K562 (cell line): ENCODE data around the gene KIAA0319L. TPM values are rescaled to one million over a fixed set of nuclear protein-coding genes. Genes with fewer than 3 reads are reported as not detected.

Experiments
- ATAC-seq: fragments of 200-7000 bp; cut with Tn5 transposase; 3 replicates; pipeline ENCODE4 v1.9.1; 2020; ENCODE audit warnings: moderate library complexity
- BruUV-seq: library from RNA; stranded (reverse); fragments of 400-500 nt; replicated peaks from 2 replicates; lab custom pipeline; 2021; lab: Mats Ljungman, UMichigan
- CTCF ChIA-PET: fragments of 300-600 bp; formaldehyde crosslinking; extraction: SDS; loops from one replicate; lab custom pipeline; 2021; ENCODE audit warnings: low intra/inter-chr PET ratio; lab: Yijun Ruan, JAX
- POLR2A ChIA-PET: fragments of 300-600, 350-650 bp; sonication (Branson Sonifier 250); formaldehyde crosslinking; extraction: SDS; loops from one replicate; lab custom pipeline; 2021; ENCODE audit warnings: antibody characterized with exemption, inconsistent platforms; lab: Yijun Ruan, JAX
- DNase-seq, 4 experiments: peaks; one replicate each; pipeline versions ENCODE4 v3.0.0 to v3.0.0-alpha.2; 2011 to 2018; ENCODE audit warnings: low spot score in 3 of 4, mixed read lengths in 3 of 4; ENCODE audit errors: extremely low read depth in 1 of 4
- FAIRE-seq: peaks from 2 replicates; lab custom pipeline; 2011; peaks lifted over from hg19 to GRCh38; lab: Jason Lieb, UNC
- H2AFZ ChIP-seq: 2 replicates; pipeline ENCODE4 v1.6.0; 2011; ENCODE audit warnings: low read depth, low read length, control low read depth, inconsistent platforms
- H3K27ac ChIP-seq: fragments of 200-600 bp; 3 replicates; pipeline ENCODE4 v1.8.0; 2011; ENCODE audit warnings: low read depth, mild to moderate bottlenecking, control low read depth, inconsistent platforms, low read length, moderate library complexity, mixed read lengths; ENCODE audit errors: extremely low read depth
- H3K27me3 ChIP-seq, 2 experiments: fragments of 300-600 bp in 1 of 2; 2 replicates in 1 of 2; 3 replicates in 1 of 2; pipeline versions ENCODE4 v1.6.0 to v1.8.0; 2011; ENCODE audit warnings: inconsistent platforms in 2 of 2, low read length in 2 of 2, mild to moderate bottlenecking in 1 of 2, mixed read lengths in 1 of 2, moderate library complexity in 1 of 2; ENCODE audit not compliant: control insufficient read depth in 2 of 2, insufficient read depth in 2 of 2
- H3K36me3 ChIP-seq: fragments of 300-600 bp; 3 replicates; pipeline ENCODE4 v1.8.0; 2011; ENCODE audit warnings: mild to moderate bottlenecking, low read length, inconsistent platforms; ENCODE audit not compliant: control insufficient read depth, insufficient read depth
- H3K4me1 ChIP-seq, 2 experiments: fragments of 200-600 bp in 1 of 2; replicated peaks in 1 of 2; 2 replicates in 1 of 2; 3 replicates in 1 of 2; pipeline versions ENCODE4 v1.5.1 to v1.8.0; 2011; ENCODE audit warnings: inconsistent platforms in 2 of 2, low read length in 2 of 2, mild to moderate bottlenecking in 1 of 2, mixed read lengths in 1 of 2, moderate library complexity in 1 of 2; ENCODE audit not compliant: control insufficient read depth in 2 of 2, insufficient read depth in 2 of 2
- H3K4me2 ChIP-seq: 2 replicates; pipeline ENCODE4 v1.6.1; 2011; ENCODE audit warnings: low read length, control low read depth, inconsistent platforms, mixed read lengths; ENCODE audit not compliant: insufficient read depth
- H3K4me3 ChIP-seq: fragments of 200-600 bp; sonication (generic), shearing (Covaris generic); 2 replicates; pipeline ENCODE4 v1.5.1; 2016; ENCODE audit warnings: control low read depth, inconsistent platforms
- H3K79me2 ChIP-seq: fragments of 200-600 bp; 3 replicates; pipeline ENCODE4 v1.8.0; 2011; ENCODE audit warnings: low read length, inconsistent platforms; ENCODE audit not compliant: control insufficient read depth, insufficient read depth
- H3K9ac ChIP-seq, 2 experiments: 2 replicates each; pipeline versions ENCODE4 v1.6.0 to v1.6.1; 2011; ENCODE audit warnings: low read depth in 2 of 2, low read length in 2 of 2, control low read depth in 1 of 2, inconsistent platforms in 1 of 2, mild to moderate bottlenecking in 1 of 2, mixed read lengths in 1 of 2; ENCODE audit not compliant: insufficient read depth in 1 of 2
- H3K9me1 ChIP-seq: one replicate; pipeline ENCODE4 v1.6.0; 2011; ENCODE audit warnings: inconsistent platforms, mild to moderate bottlenecking, low read length, moderate library complexity; ENCODE audit not compliant: control insufficient read depth, insufficient read depth
- H3K9me3 ChIP-seq: replicated peaks from 2 replicates; pipeline ENCODE4 v1.5.1; 2011; ENCODE audit warnings: low read depth, low read length, inconsistent platforms; ENCODE audit not compliant: control insufficient read depth, insufficient read depth
- H4K20me1 ChIP-seq: replicated peaks from 2 replicates; pipeline ENCODE4 v1.6.1; 2011; ENCODE audit warnings: low read length, inconsistent platforms, mixed read lengths; ENCODE audit not compliant: control insufficient read depth, insufficient read depth
- CTCF ChIP-seq, 3 experiments: IDR thresholded peaks in 2 of 3; conservative IDR thresholded peaks in 1 of 3; 2 replicates each; pipeline ENCODE4 v1.5.1; 2011 to 2012; ENCODE audit warnings: low read length in 3 of 3, mild to moderate bottlenecking in 3 of 3, control low read depth in 2 of 3, improper control_type of control experiment in 1 of 3, inconsistent platforms in 1 of 3, low read depth in 1 of 3, mixed read lengths in 1 of 3, moderate library complexity in 1 of 3; ENCODE audit not compliant: insufficient read depth in 2 of 3
- NR2F6 ChIP-seq: fragments of 450-650 bp; formaldehyde crosslinking; IDR thresholded peaks from 2 replicates; pipeline ENCODE4 v1.4.0; 2020; ENCODE audit warnings: mild to moderate bottlenecking
- PBX2 ChIP-seq, 2 experiments: IDR thresholded peaks in 1 of 2; conservative IDR thresholded peaks in 1 of 2; 2 replicates each; pipeline ENCODE4 v1.6.1; 2016; ENCODE audit warnings: low read depth in 2 of 2, mild to moderate bottlenecking in 1 of 2, missing compliant biosample characterization in 1 of 2, missing genetic modification characterization in 1 of 2, moderate library complexity in 1 of 2
- XRCC4 ChIP-seq: IDR thresholded peaks from one replicate; pipeline ENCODE4 v1.6.1; 2011; ENCODE audit not compliant: insufficient read depth, insufficient read length; ENCODE audit errors: extremely low read depth
- ZNF778 ChIP-seq: fragments of 450-650 bp; formaldehyde crosslinking; IDR thresholded peaks from 2 replicates; pipeline ENCODE4 v1.4.0; 2020; ENCODE audit warnings: mild to moderate bottlenecking, moderate library complexity
- WGBS: fragments of 100-300 bp; shearing (Covaris generic); methylation state at CpG from one replicate; pipeline ENCODE4 v1.1.6; 2016; ENCODE audit warnings: low coverage, mixed read lengths; ENCODE audit not compliant: insufficient coverage; ENCODE audit errors: missing lambda C conversion rate; 5-methylcytosine and 5-hydroxymethylcytosine counted together
- in situ Hi-C: fragments of 300-500 bp; cut with MboI; formaldehyde crosslinking; loops from 4 replicates; pipeline ENCODE4 v1.15.0; 2018; ENCODE audit warnings: inconsistent platforms, mixed read lengths
- intact Hi-C: fragments of 100-400 bp; cut with micrococcal nuclease; formaldehyde crosslinking; loops from 2 replicates; pipeline ENCODE4 v1.14.2; 2022
- polyA plus RNA-seq, 8 experiments: library from polyadenylated mRNA; depleted of rRNA in 4 of 8; stranded (reverse) in 5 of 8; unstranded in 3 of 8; fragments of >200 nt; fragmentation: Nextera tagmentation in 2 of 8; fragmentation: Illumina TruSeq in 1 of 8; extraction: Ambion mirVana in 2 of 8; extraction: Trizol in 1 of 8; gene quantifications; 2 replicates each; pipeline versions ENCODE4 v1.2.1 to v1.2.3, GENCODE V29; 2011 to 2014; ENCODE audit warnings: inconsistent platforms in 1 of 8, missing spikeins in 1 of 8
- total RNA-seq, 7 experiments: library from RNA; depleted of rRNA in 6 of 7; stranded (reverse); fragments of >200 nt in 6 of 7; fragmentation: Illumina TruSeq in 2 of 7; extraction: Trizol in 2 of 7; gene quantifications; 2 replicates each; pipeline versions ENCODE4 v1.2.1 to v1.2.3, GENCODE V29; 2011 to 2021; ENCODE audit warnings: low replicate concordance in 1 of 7

The KIAA0319L gene
- total and polyA plus RNA-seq, 9 of the 15 experiments (the other 6 are each of a cell fraction or from before 2014, with no cell fraction given): 2.4 to 51.7 (median 27.4) TPM

- ATAC-seq (peak; percentile 88), FAIRE-seq (peak; percentile 98), DNase-seq (peak; percentile 85 to 92 (median 86))
- no peak overlapping the region for H3K27ac ChIP-seq
- POLR2A ChIA-PET: interaction anchor here (0.6 to 1.6 kb wide), 8 partner anchors 12 to 632 kb away, joined by 3 to 13 read pairs (median 4); no protein-coding TSS in a partner anchor
- peaks cover 23% of the 10 kb centered on the region; the same call in 1 of the 2 replicates for H4K20me1 ChIP-seq
- BruUV-seq: no TSS peak
- H3K79me2 ChIP-seq: no peaks in the 10 kb centered on the region
- 69% methylated on average over 9 of the region's 9 CpGs for WGBS
- peaks cover 55% of the 10 kb centered on the region; the same call in 2 of the 3 replicates for H3K36me3 ChIP-seq
- H3K4me3 ChIP-seq: no peak overlapping the region
- H3K9ac ChIP-seq: peak overlapping the region in 1 of 2 experiments; percentile 49; a peak in 1 of 4 replicates
- no peaks in the 10 kb centered on the region for H3K9me1 ChIP-seq
- no peaks in the 10 kb centered on the region for H3K9me3 ChIP-seq
- intact Hi-C loops (loop anchor here (1.0 to 5.0 kb wide), 2 partner anchors 113 to 362 kb away; no protein-coding TSS in a partner anchor), in situ Hi-C loops (loop anchor here (5.0 to 10.0 kb wide), 2 partner anchors 117 to 359 kb away; no protein-coding TSS in a partner anchor)
- H2AFZ ChIP-seq: no peak overlapping the region
- no peaks in the 10 kb centered on the region for H3K27me3 ChIP-seq
- CTCF ChIA-PET: interaction anchor here (0.6 to 3.1 kb wide), 7 partner anchors 18 to 778 kb away, joined by 3 to 17 read pairs (median 4); partner anchors contain the start of gene C1orf216
- H3K4me1 ChIP-seq: peaks cover 0 to 25% of the 10 kb centered on the region in 2 experiments; a peak in 2 of 5 replicates
- H3K4me2 ChIP-seq: no peak overlapping the region
- TF ChIP-seq PBX2 (CRISPR knock-in tag; IDR thresholded peaks at IDR 0.05; ENCODE audit: low read depth) (no peak), PBX2 (tag; conservative IDR thresholded peaks at IDR 0.05; ENCODE audit: low read depth) (no peak), XRCC4 (no peak), ZNF778 (no peak), NR2F6 (CRISPR knock-in tag) (no peak), CTCF (IDR thresholded peaks at IDR 0.05 in 2 of 3, conservative IDR thresholded peaks at IDR 0.05 in 1 of 3; ENCODE audit: insufficient read depth in 2 of 3, low read depth in 1 of 3, low read length in 3 of 3) (peak; percentile 91 to 94 (median 93))
Observed at GRCh38 chr1:35564037-35564883, 7.1 kb upstream of the KIAA0319L start.
